Liver (tissue), 3 donors: ENCODE results near the gene INSYN2B.

ENCODE experiments used
- CTCF ChIP-seq: fragments of 150-350 bp; IDR thresholded peaks from 2 replicates; pipeline ENCODE4 v1.5.1; 2017; ENCODE audit warnings: improper control_type of control experiment, low read depth, low read length; ENCODE audit not compliant: missing input control
- EGR1 ChIP-seq, 2 donors: IDR thresholded peaks; 2 replicates each; pipeline ENCODE4 v1.6.1; 2016 to 2018; ENCODE audit warnings: antibody characterized with exemption in 2 of 2, low read depth in 2 of 2
- FOXA1 ChIP-seq: IDR thresholded peaks from 2 replicates; pipeline ENCODE4 v1.6.1; 2016; ENCODE audit warnings: antibody characterized with exemption
- JUND ChIP-seq, 2 donors: IDR thresholded peaks; 2 replicates each; pipeline ENCODE4 v1.6.1; 2016; ENCODE audit warnings: antibody characterized with exemption in 2 of 2
- MAX ChIP-seq: IDR thresholded peaks from 2 replicates; pipeline ENCODE4 v1.6.1; 2016; ENCODE audit warnings: antibody characterized with exemption
- REST ChIP-seq: IDR thresholded peaks from 2 replicates; pipeline ENCODE4 v1.6.1; 2016; ENCODE audit warnings: antibody characterized with exemption, mild to moderate bottlenecking
- RXRA ChIP-seq, 2 donors: IDR thresholded peaks; 2 replicates each; pipeline ENCODE4 v1.6.1; 2017 to 2018; ENCODE audit warnings: antibody characterized with exemption in 2 of 2, mild to moderate bottlenecking in 1 of 2
- SP1 ChIP-seq: IDR thresholded peaks from 2 replicates; pipeline ENCODE4 v1.6.1; 2018; ENCODE audit warnings: antibody characterized with exemption, mild to moderate bottlenecking
- TAF1 ChIP-seq: conservative IDR thresholded peaks from 2 replicates; pipeline ENCODE4 v1.6.1; 2016; ENCODE audit warnings: antibody characterized with exemption, mild to moderate bottlenecking
- donor health status: healthy.
- donor health status: healthy.

GRCh38 chr5:169973056-169973455 lies 7.2 kb downstream of the INSYN2B start:
- no peak for TF ChIP-seq SP1
- no peak for TF ChIP-seq EGR1 (IDR thresholded peaks at IDR 0.05; ENCODE audit: low read depth in 2 of 2)
- TF ChIP-seq CTCF, result no peak
- no peak for TF ChIP-seq TAF1
- TF ChIP-seq JUND (IDR thresholded peaks at IDR 0.05), result no peak
- TF ChIP-seq MAX, result no peak
- no peak for TF ChIP-seq RXRA (IDR thresholded peaks at IDR 0.05)
- no peak for TF ChIP-seq FOXA1
- TF ChIP-seq REST, result no peak
